Natural killer cell (primary cell): ENCODE data around the gene CCNF. TPM values are rescaled to one million over a fixed set of nuclear protein-coding genes. Genes with fewer than 3 reads are reported as not detected.

ENCODE experiments used
- ATAC-seq, 3 donors: fragments of 150-1000 bp in 2 of 3; fragments of 200-7000 bp in 1 of 3; cut with Tn5 transposase; 1 replicate in 1 of 3; 2 replicates in 2 of 3; pipeline ENCODE4 v1.10.0; 2021; ENCODE audit warnings: mild to moderate bottlenecking in 2 of 3, moderate library complexity in 2 of 3
- DNase-seq, 2 donors: peaks; one replicate each; pipeline versions ENCODE4 v3.0.0 to v3.0.0-alpha.2; 2013 to 2021; ENCODE audit warnings: mixed read lengths in 1 of 2
- H3K27ac ChIP-seq: one replicate; pipeline ENCODE4 v1.5.1; 2013; ENCODE audit warnings: mild to moderate bottlenecking, low read length
- H3K27me3 ChIP-seq: one replicate; pipeline ENCODE4 v1.6.1; 2013; ENCODE audit warnings: low read length; ENCODE audit not compliant: control insufficient read depth, insufficient read depth
- H3K36me3 ChIP-seq: one replicate; pipeline ENCODE4 v1.6.1; 2013; ENCODE audit warnings: low read length; ENCODE audit not compliant: control insufficient read depth, insufficient read depth
- H3K4me1 ChIP-seq: one replicate; pipeline ENCODE4 v1.6.1; 2013; ENCODE audit warnings: low read length; ENCODE audit not compliant: control insufficient read depth, insufficient read depth
- H3K4me3 ChIP-seq: one replicate; pipeline ENCODE4 v1.5.1; 2013; ENCODE audit warnings: low read length
- H3K9me3 ChIP-seq: one replicate; pipeline ENCODE4 v1.6.1; 2013; ENCODE audit warnings: low read length; ENCODE audit not compliant: control insufficient read depth, insufficient read depth
- H3K27ac Mint-ChIP-seq, 2 donors: one replicate each; pipeline ENCODE4 v1.8.0; 2022; ENCODE audit warnings: mild to moderate bottlenecking in 2 of 2, mixed read lengths in 2 of 2, moderate library complexity in 1 of 2
- H3K27me3 Mint-ChIP-seq, 2 donors: one replicate each; pipeline ENCODE4 v1.8.0; 2022; ENCODE audit warnings: low read depth in 2 of 2, mixed read lengths in 2 of 2
- H3K36me3 Mint-ChIP-seq: one replicate; pipeline ENCODE4 v1.8.0; 2022; ENCODE audit warnings: mixed read lengths
- H3K4me1 Mint-ChIP-seq, 2 donors: one replicate each; pipeline ENCODE4 v1.8.0; 2022; ENCODE audit warnings: mixed read lengths in 2 of 2
- H3K4me3 Mint-ChIP-seq: one replicate; pipeline ENCODE4 v1.8.0; 2022; ENCODE audit warnings: mild to moderate bottlenecking, moderate library complexity, mixed read lengths
- H3K9me3 Mint-ChIP-seq, 2 donors: one replicate each; pipeline ENCODE4 v1.8.0; 2022; ENCODE audit warnings: mixed read lengths in 2 of 2
- CTCF ChIP-seq: fragments of 200-600 bp; IDR thresholded peaks from one replicate; pipeline ENCODE4 v1.8.0; 2022; ENCODE audit warnings: antibody characterized with exemption
- WGBS: methylation state at CpG from one replicate; pipeline ENCODE4 v1.1.7; 2013; ENCODE audit warnings: missing lambda C conversion rate; ENCODE audit not compliant: insufficient coverage; 5-methylcytosine and 5-hydroxymethylcytosine counted together
- intact Hi-C: fragments of 100-400 bp; cut with micrococcal nuclease; formaldehyde crosslinking; loops from one replicate; pipeline ENCODE4 v1.14.2; 2022
- total RNA-seq, 4 donors: library from RNA; stranded (reverse); fragments of 120-200 nt in 1 of 4; gene quantifications; one replicate each; pipeline versions ENCODE4 v1.2.3 to v1.2.4, GENCODE V29; 2013 to 2022

Gene CCNF
- total RNA-seq, 3 donors from 2014 or later (not counting 1 experiment from before 2014, with no cell fraction given) = 7.5 to 14.2 (median 8.4) TPM

GRCh38 chr16:2466667-2467527, 37.6 kb downstream of the CCNF start:
- H3K36me3 Mint-ChIP-seq = no peaks in the 10 kb centered on the region
- TF ChIP-seq CTCF = no peak
- Histone ChIP-seq H3K4me3 (no peak overlapping the region), H3K36me3 (no peaks in the 10 kb centered on the region), H3K4me1 (peaks cover 25% of the 10 kb centered on the region), H3K27ac (no peak overlapping the region), H3K9me3 (no peaks in the 10 kb centered on the region), H3K27me3 (peaks cover 25% of the 10 kb centered on the region)
- DNase-seq = no peak
- intact Hi-C loops = no loop called here
- no peak overlapping the region for H3K4me3 Mint-ChIP-seq
- peaks cover 12 to 14% of the 10 kb centered on the region in 2 donors for H3K27me3 Mint-ChIP-seq
- no peaks in the 10 kb centered on the region for H3K9me3 Mint-ChIP-seq
- ATAC-seq = peak in 1 of 3 donors; percentile 5
- H3K27ac Mint-ChIP-seq = no peak overlapping the region
- H3K4me1 Mint-ChIP-seq = peaks cover 0 to 17% of the 10 kb centered on the region in 2 donors
- WGBS = 46% methylated on average over 29 of the region's 29 CpGs

GRCh38 chr16:2467528-2468232, 38.4 kb downstream of the CCNF start:
- DNase-seq (no peak), ATAC-seq (peak; percentile 28 to 57 (median 55))
- no peak overlapping the region for H3K4me3 Mint-ChIP-seq
- WGBS = 1% methylated on average over 80 of the region's 80 CpGs
- H3K36me3 Mint-ChIP-seq = no peaks in the 10 kb centered on the region
- no peak overlapping the region for H3K27ac Mint-ChIP-seq
- H3K9me3 ChIP-seq = no peaks in the 10 kb centered on the region
- H3K36me3 ChIP-seq = no peaks in the 10 kb centered on the region
- intact Hi-C loops = no loop called here
- H3K27me3 Mint-ChIP-seq = peaks cover 12 to 14% of the 10 kb centered on the region in 2 donors
- H3K9me3 Mint-ChIP-seq = no peaks in the 10 kb centered on the region
- no peak for TF ChIP-seq CTCF
- H3K4me1 ChIP-seq = peaks cover 27% of the 10 kb centered on the region
- peaks cover 33% of the 10 kb centered on the region for H3K27me3 ChIP-seq
- no peak overlapping the region for H3K4me3 ChIP-seq
- no peak overlapping the region for H3K27ac ChIP-seq
- peaks cover 0 to 17% of the 10 kb centered on the region in 2 donors for H3K4me1 Mint-ChIP-seq

GRCh38 chr16:2468233-2468724, 39.0 kb downstream of the CCNF start:
- H3K27me3 ChIP-seq = peaks cover 39% of the 10 kb centered on the region
- WGBS = under 1% methylated on average over 38 of the region's 38 CpGs

More at GRCh38 chr16:2468233-2468724, 39.0 kb downstream of the CCNF start:
- peak in 2 of 3 donors; percentile 63 to 64 for ATAC-seq
- peaks cover 0 to 21% of the 10 kb centered on the region in 2 donors for H3K4me1 Mint-ChIP-seq
- no peaks in the 10 kb centered on the region for H3K9me3 Mint-ChIP-seq
- intact Hi-C loops = no loop called here
- Histone ChIP-seq H3K4me1 (peaks cover 33% of the 10 kb centered on the region), H3K4me3 (no peak overlapping the region), H3K9me3 (no peaks in the 10 kb centered on the region), H3K27ac (no peak overlapping the region), H3K36me3 (no peaks in the 10 kb centered on the region)
- no peak for TF ChIP-seq CTCF
- H3K27me3 Mint-ChIP-seq = peaks cover 12 to 19% of the 10 kb centered on the region in 2 donors
- DNase-seq = peak in 1 of 2 donors; percentile 53
- no peak overlapping the region for H3K27ac Mint-ChIP-seq
- H3K36me3 Mint-ChIP-seq = no peaks in the 10 kb centered on the region
- H3K4me3 Mint-ChIP-seq = peak overlapping the region; percentile 28
